Tibial artery (tissue), 4 donors: ENCODE measurements around the gene S1PR3.

Experiments
- DNase-seq, 2 donors: peaks; one replicate each; pipeline ENCODE4 v3.0.0-alpha.2; 2019
- H3K27ac ChIP-seq, 2 donors: fragments of 200-600 bp; sonication (generic) in 1 of 2; 1 replicate in 1 of 2; 2 replicates in 1 of 2; pipeline ENCODE4 v1.5.1; 2018 to 2019; ENCODE audit warnings: mild to moderate bottlenecking in 1 of 2
- H3K27me3 ChIP-seq, 2 donors: fragments of 200-600 bp; sonication (generic) in 1 of 2; one replicate each; pipeline versions ENCODE4 v1.5.1 to v1.6.0; 2016 to 2019
- H3K36me3 ChIP-seq, 3 donors: fragments of 200-600 bp; sonication (generic) in 2 of 3; one replicate each; pipeline ENCODE4 v1.5.1; 2016 to 2019; ENCODE audit warnings: mild to moderate bottlenecking in 2 of 3
- H3K4me1 ChIP-seq, 4 donors: fragments of 200-600 bp; sonication (generic) in 2 of 4; 1 replicate in 3 of 4; 2 replicates in 1 of 4; pipeline ENCODE4 v1.5.1; 2016 to 2019
- H3K4me3 ChIP-seq, 2 donors: fragments of 200-600 bp; sonication (generic) in 1 of 2; 1 replicate in 1 of 2; 2 replicates in 1 of 2; pipeline ENCODE4 v1.5.1; 2018 to 2019; ENCODE audit warnings: mild to moderate bottlenecking in 2 of 2
- H3K9me3 ChIP-seq, 3 donors: fragments of 200-600 bp; sonication (generic) in 1 of 3; one replicate each; pipeline ENCODE4 v1.5.1; 2016 to 2019
- CTCF ChIP-seq, 2 experiments: fragments of 200-600 bp in 1 of 2; fragments of 450-650 bp in 1 of 2; IDR thresholded peaks; one replicate each; pipeline ENCODE4 v1.5.1; 2017 to 2019; ENCODE audit warnings: antibody characterized with exemption in 2 of 2, mild to moderate bottlenecking in 1 of 2, moderate library complexity in 1 of 2
- intact Hi-C: fragments of 100-400 bp; cut with DNase I; formaldehyde crosslinking; loops from one replicate; pipeline ENCODE4 v1.15.0; 2023; ENCODE audit warnings: low total_unique reads

S1PR3 gene

DNA sequence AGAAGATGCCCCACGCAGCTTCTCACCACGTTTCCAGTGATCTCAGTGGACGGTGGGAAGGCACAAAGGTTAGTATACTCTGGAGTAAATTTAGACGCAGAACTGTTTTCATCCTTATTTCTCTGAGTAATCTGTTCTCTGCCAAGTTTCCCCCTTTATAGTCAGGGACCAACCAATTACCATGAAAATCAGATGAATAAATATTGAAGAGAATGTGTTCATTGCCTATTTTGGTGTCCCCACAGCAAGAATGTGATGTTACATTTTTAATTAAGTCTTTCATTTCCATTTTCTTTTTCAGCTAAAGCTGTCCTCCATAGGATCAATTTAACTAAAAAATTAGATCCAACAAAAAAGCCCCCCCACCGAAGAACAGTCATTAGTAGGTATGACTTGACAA, 41.4 kb downstream of the S1PR3 start:
- Histone ChIP-seq H3K27me3 (no peaks in the 10 kb centered on the region), H3K4me1 (no peaks in the 10 kb centered on the region), H3K4me3 (no peak overlapping the region), H3K9me3 (peaks cover 6 to 18% (median 7%) of the 10 kb centered on the region in 3 donors), H3K36me3 (peaks cover 0 to 3% (median 0%) of the 10 kb centered on the region in 3 donors), H3K27ac (no peak overlapping the region)
- intact Hi-C loops, result no loop called here
- no peak for TF ChIP-seq CTCF (IDR thresholded peaks at IDR 0.05)
- no peak for DNase-seq

DNA sequence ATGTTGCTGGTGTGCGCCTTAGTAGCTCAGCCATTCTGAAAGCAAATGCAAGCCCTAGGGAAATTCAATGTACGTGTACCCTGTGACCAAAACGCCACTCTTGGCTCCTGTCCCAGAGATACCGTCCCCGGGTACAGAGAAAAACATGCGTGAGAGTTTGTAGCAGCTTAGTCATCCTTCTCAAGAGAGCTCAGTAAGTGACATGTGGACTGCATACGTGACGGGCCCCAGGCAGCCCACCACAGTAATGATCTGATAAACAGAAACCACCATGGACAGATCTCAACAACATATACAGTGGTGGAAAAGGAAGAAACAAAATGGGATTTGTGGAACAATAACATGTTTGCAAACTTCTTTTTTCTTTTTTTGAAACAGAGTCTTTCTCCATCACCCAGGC, 45.1 kb downstream of the S1PR3 start:
- Histone ChIP-seq H3K27me3 (no peaks in the 10 kb centered on the region), H3K36me3 (no peaks in the 10 kb centered on the region), H3K9me3 (no peaks in the 10 kb centered on the region), H3K4me1 (no peaks in the 10 kb centered on the region), H3K4me3 (no peak overlapping the region), H3K27ac (no peak overlapping the region)
- intact Hi-C loops, result no loop called here
- DNase-seq, result no peak
- TF ChIP-seq CTCF (IDR thresholded peaks at IDR 0.05), result no peak

DNA sequence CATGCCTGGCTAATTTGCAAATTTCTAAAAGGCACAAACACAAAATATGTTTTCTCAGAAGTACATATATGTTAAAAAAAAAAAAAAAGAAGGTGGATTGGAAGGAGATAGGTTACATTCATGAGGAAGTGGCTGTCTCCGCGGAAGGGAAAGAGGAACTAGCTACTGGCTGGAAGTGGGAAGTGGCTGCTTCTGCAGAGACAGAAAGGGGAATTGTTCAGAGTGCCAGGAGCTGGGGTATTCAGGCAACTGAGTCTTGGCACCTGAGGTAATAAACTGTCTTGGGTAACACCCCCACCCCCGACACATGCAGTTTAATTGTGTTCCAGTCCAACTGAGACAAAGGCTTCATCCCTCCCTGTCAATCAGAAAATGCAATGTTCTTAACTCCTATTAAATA, 45.6 kb downstream of the S1PR3 start:
- no peak overlapping the region for H3K4me3 ChIP-seq
- H3K36me3 ChIP-seq, result no peaks in the 10 kb centered on the region
- peak; percentile 58 to 65 for DNase-seq
- no peaks in the 10 kb centered on the region for H3K4me1 ChIP-seq
- intact Hi-C loops, result no loop called here
- H3K9me3 ChIP-seq, result no peaks in the 10 kb centered on the region
- H3K27ac ChIP-seq, result no peak overlapping the region
- H3K27me3 ChIP-seq, result no peaks in the 10 kb centered on the region
- no peak for TF ChIP-seq CTCF (IDR thresholded peaks at IDR 0.05)

DNA sequence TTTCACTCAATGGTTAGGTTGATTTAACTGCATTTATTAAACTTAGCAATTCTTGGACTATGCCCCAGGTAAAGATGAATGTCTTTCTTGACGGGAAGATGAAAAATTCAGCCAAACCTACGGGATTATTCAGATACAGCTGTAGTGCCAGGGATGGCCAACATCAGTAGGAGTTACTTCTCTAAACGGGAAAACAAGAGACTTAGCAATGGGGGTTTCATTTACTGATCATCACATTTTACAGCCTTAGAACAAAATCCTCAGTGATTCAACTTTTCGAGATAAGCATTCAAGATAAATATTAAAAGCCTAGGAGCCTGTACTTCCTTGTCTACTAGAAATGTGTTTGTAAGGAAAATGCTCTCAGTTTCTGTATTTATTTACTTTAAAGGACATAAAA, 46.1 kb downstream of the S1PR3 start:
- H3K27ac ChIP-seq, result no peak overlapping the region
- no peaks in the 10 kb centered on the region for H3K27me3 ChIP-seq
- H3K9me3 ChIP-seq, result no peaks in the 10 kb centered on the region
- intact Hi-C loops, result no loop called here
- H3K4me1 ChIP-seq, result no peaks in the 10 kb centered on the region
- no peak overlapping the region for H3K4me3 ChIP-seq
- H3K36me3 ChIP-seq, result no peaks in the 10 kb centered on the region
- no peak for TF ChIP-seq CTCF (IDR thresholded peaks at IDR 0.05)
- DNase-seq, result no peak

GRCh38 chr9:89037891-89038290, 46.6 kb downstream of the S1PR3 start:
- H3K36me3 ChIP-seq, result no peaks in the 10 kb centered on the region
- no peaks in the 10 kb centered on the region for H3K9me3 ChIP-seq
- TF ChIP-seq CTCF (IDR thresholded peaks at IDR 0.05), result no peak
- H3K4me3 ChIP-seq, result no peak overlapping the region
- no peaks in the 10 kb centered on the region for H3K4me1 ChIP-seq
- intact Hi-C loops, result no loop called here
- DNase-seq, result peak in 1 of 2 donors; percentile 60
- no peak overlapping the region for H3K27ac ChIP-seq
- no peaks in the 10 kb centered on the region for H3K27me3 ChIP-seq
